CD4-positive, alpha-beta T cell treated with Interleukin-2 at 100 ng/mL for 4 hours (primary cell): ENCODE data around the gene P2RY14.

ENCODE experiments used
- DNase-seq: peaks from one replicate; pipeline ENCODE4 v3.0.0-alpha.2; 2020; ENCODE audit warnings: low spot score

The P2RY14 gene

GRCh38 chr3:151300539-151300938 is 22.2 kb upstream of the P2RY14 start:
- no peak for DNase-seq

- DNase-seq = no peak
Observed at GRCh38 chr3:151299006-151299405, 20.7 kb upstream of the P2RY14 start.

- no peak for DNase-seq
Observed at GRCh38 chr3:151297429-151297828, 19.1 kb upstream of the P2RY14 start.

- no peak for DNase-seq
Observed at GRCh38 chr3:151296226-151296625, 17.9 kb upstream of the P2RY14 start.

- DNase-seq = no peak
Observed at GRCh38 chr3:151293127-151293526, 14.8 kb upstream of the P2RY14 start.

GRCh38 chr3:151290673-151291072 is 12.3 kb upstream of the P2RY14 start:
- no peak for DNase-seq

- no peak for DNase-seq
Observed at GRCh38 chr3:151289445-151289844, 11.1 kb upstream of the P2RY14 start.

- DNase-seq = no peak
Observed at GRCh38 chr3:151285940-151286339, 7.6 kb upstream of the P2RY14 start.

- peak; percentile 48 for DNase-seq
Observed at GRCh38 chr3:151283907-151284461, 5.6 kb upstream of the P2RY14 start.

- peak; percentile 40 for DNase-seq
Observed at GRCh38 chr3:151283387-151283786, 5.0 kb upstream of the P2RY14 start.

- DNase-seq = peak; percentile 71
Observed at GRCh38 chr3:151282921-151283320, 4.6 kb upstream of the P2RY14 start.

GRCh38 chr3:151281671-151282324 is 3.5 kb upstream of the P2RY14 start:
- no peak for DNase-seq

GRCh38 chr3:151276687-151277042 is 1.7 kb downstream of the P2RY14 start:
- peak; percentile 53 for DNase-seq

GRCh38 chr3:151276038-151276686 is 2.2 kb downstream of the P2RY14 start:
- DNase-seq = no peak

- no peak for DNase-seq
Observed at GRCh38 chr3:151275091-151275490, 3.3 kb downstream of the P2RY14 start.

- DNase-seq = no peak
Observed at GRCh38 chr3:151269631-151270030, 8.7 kb downstream of the P2RY14 start.

GRCh38 chr3:151268267-151269235 is 9.8 kb downstream of the P2RY14 start:
- DNase-seq = peak; percentile 26

- no peak for DNase-seq
Observed at GRCh38 chr3:151267066-151267465, 11.3 kb downstream of the P2RY14 start.

- DNase-seq = peak; percentile 11
Observed at GRCh38 chr3:151265866-151266265, 12.5 kb downstream of the P2RY14 start.

GRCh38 chr3:151265166-151265565 is 13.2 kb downstream of the P2RY14 start:
- DNase-seq = no peak

- no peak for DNase-seq
Observed at GRCh38 chr3:151264605-151265004, 13.7 kb downstream of the P2RY14 start.

- no peak for DNase-seq
Observed at GRCh38 chr3:151262871-151263525, 15.3 kb downstream of the P2RY14 start.
